Endothelial cell of umbilical vein (primary cell): ENCODE data around the gene MRPS26. TPM values are rescaled to one million over a fixed set of nuclear protein-coding genes. Genes with fewer than 3 reads are reported as not detected.
"Not testable (repeated sequence)": the region's sequence is repeated elsewhere in the genome, so short reads cannot be mapped to it uniquely, and the experiment has no call there.

Source experiments
- BruUV-seq: library from RNA; stranded (reverse); fragments of 400-500 nt; replicated peaks from 2 replicates; lab custom pipeline; 2021; lab: Mats Ljungman, UMichigan
- CTCF ChIA-PET: fragments of 300-600, 350-600 bp; sonication (Branson Sonifier 250); formaldehyde crosslinking; loops from one replicate; lab custom pipeline; 2021; ENCODE audit warnings: antibody characterized with exemption, inconsistent platforms; lab: Charles Lee
- POLR2A ChIA-PET: fragments of 300-600, 350-600 bp; sonication (Branson Sonifier 250); formaldehyde crosslinking; loops from one replicate; lab custom pipeline; 2021; ENCODE audit warnings: antibody characterized with exemption, inconsistent platforms; lab: Charles Lee
- DNase-seq: peaks from one replicate; pipeline ENCODE4 v3.0.0-alpha.2; 2011; ENCODE audit warnings: low read depth, low spot score
- FAIRE-seq: peaks from 2 replicates; lab custom pipeline; 2011; peaks lifted over from hg19 to GRCh38; lab: Jason Lieb, UNC
- H2AFZ ChIP-seq: 2 replicates; pipeline ENCODE4 v1.6.0; 2012; ENCODE audit warnings: low read depth, low read length, control low read depth, inconsistent platforms
- H3K27ac ChIP-seq: 2 replicates; pipeline ENCODE4 v1.5.1; 2011; ENCODE audit warnings: low read depth, mild to moderate bottlenecking, control low read depth, low read length, moderate library complexity; ENCODE audit not compliant: insufficient read depth
- H3K27me3 ChIP-seq, 2 experiments: 2 replicates each; pipeline versions ENCODE4 v1.6.0 to v1.6.1; 2011; ENCODE audit warnings: low read length in 2 of 2, mixed read lengths in 1 of 2; ENCODE audit not compliant: control insufficient read depth in 2 of 2, insufficient read depth in 2 of 2
- H3K36me3 ChIP-seq, 2 experiments: 2 replicates in 1 of 2; 3 replicates in 1 of 2; pipeline ENCODE4 v1.5.1; 2011; ENCODE audit warnings: low read length in 2 of 2, mild to moderate bottlenecking in 1 of 2, moderate library complexity in 1 of 2; ENCODE audit not compliant: control insufficient read depth in 2 of 2, insufficient read depth in 2 of 2; ENCODE audit errors: extremely low read depth in 1 of 2
- H3K4me1 ChIP-seq: 3 replicates; pipeline ENCODE4 v1.5.1; 2011; ENCODE audit warnings: mild to moderate bottlenecking, low read length; ENCODE audit not compliant: control insufficient read depth, insufficient read depth; ENCODE audit errors: extremely low read depth
- H3K4me2 ChIP-seq: 2 replicates; pipeline ENCODE4 v1.6.1; 2011; ENCODE audit warnings: low read length, control low read depth, mixed read lengths; ENCODE audit not compliant: insufficient read depth
- H3K4me3 ChIP-seq, 3 experiments: fragments of 200-600 bp in 1 of 3; sonication (generic), shearing (Covaris generic) in 1 of 3; replicated peaks in 1 of 3; 2 replicates each; pipeline ENCODE4 v1.5.1; 2011 to 2016; ENCODE audit warnings: control low read depth in 3 of 3, low read length in 3 of 3, mild to moderate bottlenecking in 2 of 3, inconsistent platforms in 1 of 3, low read depth in 1 of 3, moderate library complexity in 1 of 3; ENCODE audit not compliant: insufficient read depth in 1 of 3
- H3K79me2 ChIP-seq: 2 replicates; pipeline ENCODE4 v1.6.0; 2012; ENCODE audit warnings: low read length, inconsistent platforms; ENCODE audit not compliant: control insufficient read depth, insufficient read depth
- H3K9ac ChIP-seq: replicated peaks from 2 replicates; pipeline ENCODE3; 2011; ENCODE audit warnings: low read length, control low read depth; ENCODE audit not compliant: insufficient read depth; ENCODE audit errors: extremely low read depth
- H3K9me1 ChIP-seq: replicated peaks from 3 replicates; pipeline ENCODE4 v1.6.0; 2011; ENCODE audit warnings: mild to moderate bottlenecking, low read length; ENCODE audit not compliant: control insufficient read depth, insufficient read depth; ENCODE audit errors: extremely low read depth
- H3K9me3 ChIP-seq: replicated peaks from 2 replicates; pipeline ENCODE4 v1.5.1; 2012; ENCODE audit warnings: low read length, inconsistent platforms; ENCODE audit not compliant: control insufficient read depth, insufficient read depth
- H4K20me1 ChIP-seq: replicated peaks from 2 replicates; pipeline ENCODE3; 2011; ENCODE audit warnings: mild to moderate bottlenecking, low read length; ENCODE audit not compliant: control insufficient read depth, insufficient read depth; ENCODE audit errors: extremely low read depth
- EZH2 ChIP-seq: IDR thresholded peaks from 2 replicates; pipeline ENCODE4 v1.6.1; 2012; ENCODE audit warnings: borderline replicate concordance, low read depth, mild to moderate bottlenecking, moderate library complexity, low read length, inconsistent platforms; ENCODE audit not compliant: severe bottlenecking
- MYC ChIP-seq: IDR thresholded peaks from one replicate; pipeline ENCODE4 v1.6.1; 2011; ENCODE audit warnings: mild to moderate bottlenecking, low read depth, low read length
- POLR2AphosphoS5 ChIP-seq: IDR thresholded peaks from 2 replicates; pipeline ENCODE4 v1.6.1; 2012; ENCODE audit warnings: low read depth, mild to moderate bottlenecking, control low read depth, low read length, moderate library complexity; ENCODE audit not compliant: insufficient read depth
- dilution Hi-C: fragments of 300-500 bp; cut with MboI; formaldehyde crosslinking; loops from one replicate; pipeline ENCODE4 v1.15.0; 2019; ENCODE audit warnings: low sequenced_read_pairs; ENCODE audit not compliant: extremely low pct_ligation_motif_present
- intact Hi-C: fragments of 100-400 bp; cut with micrococcal nuclease; formaldehyde crosslinking; loops from one replicate; pipeline ENCODE4 v1.10.0; 2022
- polyA plus RNA-seq, 4 experiments: library from polyadenylated mRNA; depleted of rRNA in 3 of 4; stranded (reverse) in 3 of 4; unstranded in 1 of 4; fragments of >200 nt; gene quantifications; 2 replicates each; pipeline versions ENCODE4 v1.2.1 to v1.2.3, GENCODE V29; 2011 to 2012; ENCODE audit warnings: missing spikeins in 1 of 4
- total RNA-seq: library from RNA; stranded (reverse); gene quantifications from 2 replicates; pipeline ENCODE4 v1.2.3, GENCODE V29; 2021
- TF ChIP-seq, protein P1 (sequence below): IDR thresholded peaks from 2 replicates; pipeline ENCODE4 v1.6.1; 2011; ENCODE audit not compliant: insufficient read depth, insufficient read length

MRPS26 gene
- total and polyA plus RNA-seq, 2 donors (not counting 3 experiments of a cell fraction or from before 2014, with no cell fraction given): 41.0 to 43.9 TPM

- no peaks in the 10 kb centered on the region for H3K4me1 ChIP-seq
- BruUV-seq: no TSS peak
- ChIA-PET CTCF (interaction anchor here (0.7 to 1.8 kb wide), 2 partner anchors 15 to 19 kb away, joined by 4 to 6 read pairs; no protein-coding TSS in a partner anchor), POLR2A (no interaction called here)
- no peak overlapping the region for H3K27ac ChIP-seq
- dilution Hi-C loops: no loop called here
- H3K9me3 ChIP-seq: no peaks in the 10 kb centered on the region
- H3K79me2 ChIP-seq: no peaks in the 10 kb centered on the region
- no peak overlapping the region for H3K4me3 ChIP-seq
- no peaks in the 10 kb centered on the region for H3K36me3 ChIP-seq
- H4K20me1 ChIP-seq: no peaks in the 10 kb centered on the region
- intact Hi-C loops: no loop called here
- FAIRE-seq: no peak
- H3K27me3 ChIP-seq: peaks cover under 1 to 4% of the 10 kb centered on the region in 2 experiments
- no peak overlapping the region for H3K9ac ChIP-seq
- TF ChIP-seq, protein P1, sequence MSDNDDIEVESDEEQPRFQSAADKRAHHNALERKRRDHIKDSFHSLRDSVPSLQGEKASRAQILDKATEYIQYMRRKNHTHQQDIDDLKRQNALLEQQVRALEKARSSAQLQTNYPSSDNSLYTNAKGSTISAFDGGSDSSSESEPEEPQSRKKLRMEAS: no peak
- TF ChIP-seq EZH2 (no peak), POLR2AphosphoS5 (no peak), MYC (no peak)
- DNase-seq: no peak
- no peak overlapping the region for H3K4me2 ChIP-seq
- H3K9me1 ChIP-seq: no peaks in the 10 kb centered on the region
- H2AFZ ChIP-seq: peak overlapping the region; percentile 25
Observed at GRCh38 chr20:3072530-3073250, 26.8 kb downstream of the MRPS26 start.

GRCh38 chr20:3073251-3073643 lies 27.4 kb downstream of the MRPS26 start:
- intact Hi-C loops, FAIRE-seq, H3K9ac ChIP-seq, dilution Hi-C loops, H4K20me1 ChIP-seq, BruUV-seq, H3K9me1 ChIP-seq, H2AFZ ChIP-seq, H3K4me2 ChIP-seq, H3K9me3 ChIP-seq, H3K4me1 ChIP-seq, H3K27me3 ChIP-seq, H3K4me3 ChIP-seq, H3K27ac ChIP-seq, POLR2A ChIA-PET, H3K79me2 ChIP-seq, H3K36me3 ChIP-seq, DNase-seq: not testable (repeated sequence)
- CTCF ChIA-PET: interaction anchor here (0.7 to 1.8 kb wide), 2 partner anchors 15 to 20 kb away, joined by 4 to 6 read pairs; no protein-coding TSS in a partner anchor
